ENCODE results near the gene FOXN3. TPM values are rescaled to one million over a fixed set of nuclear protein-coding genes. Genes with fewer than 3 reads are reported as not detected.

Gene FOXN3
- total RNA-seq, 2 donors from 2014 or later, result 61.2 to 84.1 TPM

DNA sequence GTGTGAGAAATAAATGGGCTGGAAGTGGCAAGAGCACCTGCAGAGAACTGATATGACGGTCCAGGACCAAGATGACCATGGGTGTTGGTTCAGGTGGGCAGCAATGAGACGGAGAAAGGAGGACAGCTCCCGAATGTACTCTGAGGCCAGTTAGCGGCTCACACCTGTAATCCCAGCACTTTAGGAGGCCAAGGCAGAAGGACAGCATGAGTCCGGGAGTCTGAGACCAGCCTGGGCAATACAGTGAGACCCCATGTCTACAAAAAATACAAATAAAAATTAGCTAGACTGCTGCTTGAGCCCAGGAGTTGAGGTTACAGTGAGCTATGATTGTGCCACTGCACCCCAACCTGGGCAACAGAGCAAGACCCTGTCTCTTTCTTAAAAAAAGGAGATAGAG lies 60.1 kb downstream of the FOXN3 start:
- WGBS, 2 experiments (ENCODE audit: insufficient coverage in 1 of 2, insufficient read length in 1 of 2), result 96 to 100% methylated on average over 5 of the region's 5 CpGs
- TF ChIP-seq, protein P1, sequence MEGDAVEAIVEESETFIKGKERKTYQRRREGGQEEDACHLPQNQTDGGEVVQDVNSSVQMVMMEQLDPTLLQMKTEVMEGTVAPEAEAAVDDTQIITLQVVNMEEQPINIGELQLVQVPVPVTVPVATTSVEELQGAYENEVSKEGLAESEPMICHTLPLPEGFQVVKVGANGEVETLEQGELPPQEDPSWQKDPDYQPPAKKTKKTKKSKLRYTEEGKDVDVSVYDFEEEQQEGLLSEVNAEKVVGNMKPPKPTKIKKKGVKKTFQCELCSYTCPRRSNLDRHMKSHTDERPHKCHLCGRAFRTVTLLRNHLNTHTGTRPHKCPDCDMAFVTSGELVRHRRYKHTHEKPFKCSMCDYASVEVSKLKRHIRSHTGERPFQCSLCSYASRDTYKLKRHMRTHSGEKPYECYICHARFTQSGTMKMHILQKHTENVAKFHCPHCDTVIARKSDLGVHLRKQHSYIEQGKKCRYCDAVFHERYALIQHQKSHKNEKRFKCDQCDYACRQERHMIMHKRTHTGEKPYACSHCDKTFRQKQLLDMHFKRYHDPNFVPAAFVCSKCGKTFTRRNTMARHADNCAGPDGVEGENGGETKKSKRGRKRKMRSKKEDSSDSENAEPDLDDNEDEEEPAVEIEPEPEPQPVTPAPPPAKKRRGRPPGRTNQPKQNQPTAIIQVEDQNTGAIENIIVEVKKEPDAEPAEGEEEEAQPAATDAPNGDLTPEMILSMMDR (conservative IDR thresholded peaks at IDR 0.05), result no peak
- no peak for DNase-seq
- H3K36me3 Mint-ChIP-seq (ENCODE audit: low read depth), result peaks cover 18% of the 10 kb centered on the region
- H3K27me3 Mint-ChIP-seq (ENCODE audit: insufficient read depth), result peaks cover 7% of the 10 kb centered on the region
- H3K4me3 Mint-ChIP-seq, result no peak overlapping the region
- Histone ChIP-seq H3K9ac (ENCODE audit: extremely low read depth, low read length, poor library complexity, severe bottlenecking) (no peak overlapping the region), H3K4me1 (ENCODE audit: control insufficient read depth, insufficient read depth, low read length) (peaks cover 10% of the 10 kb centered on the region), H3K27ac (ENCODE audit: low read depth, low read length) (no peak overlapping the region), H3K27me3 (ENCODE audit: control insufficient read depth, insufficient read depth, low read length, poor library complexity, severe bottlenecking) (no peaks in the 10 kb centered on the region), H3K36me3 (ENCODE audit: control insufficient read depth, insufficient read depth, low read length) (no peaks in the 10 kb centered on the region), H3K9me3 (ENCODE audit: control insufficient read depth, low read length) (no peaks in the 10 kb centered on the region), H3K4me3 (ENCODE audit: low read length) (no peak overlapping the region)
- no peak overlapping the region for H3K27ac Mint-ChIP-seq
- no peaks in the 10 kb centered on the region for H3K9me3 Mint-ChIP-seq
- peaks cover 21% of the 10 kb centered on the region for H3K4me1 Mint-ChIP-seq

DNA sequence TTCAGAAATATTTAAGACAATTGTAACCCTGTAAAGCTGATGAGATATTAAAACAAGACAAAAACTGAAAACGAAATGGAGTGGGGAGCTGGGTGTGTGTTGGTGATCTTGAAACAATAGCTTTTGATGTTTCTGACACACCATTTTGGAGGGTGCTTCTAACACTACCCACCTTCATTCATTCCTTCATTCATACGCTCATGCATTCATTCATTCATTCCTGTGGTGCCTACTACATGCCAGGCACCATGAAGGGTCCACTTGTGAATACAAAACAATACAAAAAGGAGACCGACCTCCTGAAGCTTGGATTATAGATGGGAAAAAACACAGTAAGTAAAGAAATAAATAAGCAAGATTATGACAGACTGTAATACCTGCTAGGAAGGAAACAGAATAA lies 60.5 kb downstream of the FOXN3 start:
- Histone ChIP-seq H3K4me1 (ENCODE audit: control insufficient read depth, insufficient read depth, low read length) (peaks cover 10% of the 10 kb centered on the region), H3K36me3 (ENCODE audit: control insufficient read depth, insufficient read depth, low read length) (no peaks in the 10 kb centered on the region), H3K9me3 (ENCODE audit: control insufficient read depth, low read length) (no peaks in the 10 kb centered on the region), H3K9ac (ENCODE audit: extremely low read depth, low read length, poor library complexity, severe bottlenecking) (no peak overlapping the region), H3K27me3 (ENCODE audit: control insufficient read depth, insufficient read depth, low read length, poor library complexity, severe bottlenecking) (no peaks in the 10 kb centered on the region), H3K27ac (ENCODE audit: low read depth, low read length) (no peak overlapping the region), H3K4me3 (ENCODE audit: low read length) (no peak overlapping the region)
- Mint-ChIP-seq H3K9me3 (no peaks in the 10 kb centered on the region), H3K4me1 (peaks cover 24% of the 10 kb centered on the region), H3K4me3 (no peak overlapping the region), H3K27ac (no peak overlapping the region), H3K27me3 (ENCODE audit: insufficient read depth) (peaks cover 7% of the 10 kb centered on the region), H3K36me3 (ENCODE audit: low read depth) (peaks cover 18% of the 10 kb centered on the region)
- DNase-seq, result no peak
- 92 to 100% methylated on average over 1 to 3 of the region's 3 CpGs for WGBS, 2 experiments (ENCODE audit: insufficient coverage in 1 of 2, insufficient read length in 1 of 2)
- TF ChIP-seq, protein P1 (conservative IDR thresholded peaks at IDR 0.05), result no peak

DNA sequence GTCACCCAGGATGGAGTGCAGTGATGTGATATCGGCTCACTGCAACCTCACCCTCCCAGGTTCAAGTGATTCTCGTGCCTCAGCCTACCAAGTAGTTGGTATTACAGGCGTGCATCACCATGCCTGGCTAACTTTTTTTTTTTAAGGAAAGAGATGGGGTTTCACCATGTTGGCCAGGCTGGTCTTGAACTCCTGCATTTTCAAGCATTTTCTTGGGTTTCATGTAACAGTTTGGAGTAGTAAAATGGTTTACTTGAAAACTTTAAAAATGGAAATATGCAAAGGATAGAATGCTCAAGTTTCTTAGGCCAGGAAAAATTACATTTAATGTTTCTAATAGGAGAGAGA lies 63.3 kb downstream of the FOXN3 start:
- H3K27ac ChIP-seq (ENCODE audit: low read depth, low read length), result no peak overlapping the region
- DNase-seq, result no peak
- H3K27ac Mint-ChIP-seq, result no peak overlapping the region

More for the DNA sequence above, 63.3 kb downstream of the FOXN3 start:
- peaks cover 14% of the 10 kb centered on the region for H3K4me1 ChIP-seq (ENCODE audit: control insufficient read depth, insufficient read depth, low read length)
- no peak overlapping the region for H3K9ac ChIP-seq (ENCODE audit: extremely low read depth, low read length, poor library complexity, severe bottlenecking)
- H3K36me3 ChIP-seq (ENCODE audit: control insufficient read depth, insufficient read depth, low read length), result no peaks in the 10 kb centered on the region
- Mint-ChIP-seq H3K36me3 (ENCODE audit: low read depth) (peaks cover 33% of the 10 kb centered on the region), H3K4me1 (peaks cover 47% of the 10 kb centered on the region), H3K27me3 (ENCODE audit: insufficient read depth) (peaks cover 11% of the 10 kb centered on the region), H3K9me3 (no peaks in the 10 kb centered on the region), H3K4me3 (no peak overlapping the region)
- TF ChIP-seq, protein P1 (conservative IDR thresholded peaks at IDR 0.05), result no peak
- 93% methylated on average over 2 to 3 of the region's 3 CpGs for WGBS, 2 experiments (ENCODE audit: insufficient coverage in 1 of 2, insufficient read length in 1 of 2)
- H3K4me3 ChIP-seq (ENCODE audit: low read length), result no peak overlapping the region
- no peaks in the 10 kb centered on the region for H3K27me3 ChIP-seq (ENCODE audit: control insufficient read depth, insufficient read depth, low read length, poor library complexity, severe bottlenecking)
- no peaks in the 10 kb centered on the region for H3K9me3 ChIP-seq (ENCODE audit: control insufficient read depth, low read length)
